CD4-positive, alpha-beta T cell treated with Interleukin-4 for 1 hour (primary cell): ENCODE results near the gene MRPS33.
A peak's percentile ranks its signal among the peaks of the same experiment; 100 is the strongest.
"Not testable (repeated sequence)": the region's sequence is repeated elsewhere in the genome, so short reads cannot be mapped to it uniquely, and the experiment has no call there.

Experiments
- DNase-seq, 2 donors: peaks; one replicate each; pipeline ENCODE4 v3.0.0-alpha.2; 2020 to 2022

The MRPS33 gene

GRCh38 chr7:141014524-141015395 is at the start of gene MRPS33:
Gene MRPS33, minus strand, starts transcription at chr7:141014952. Its CDS starts 4,319 bp downstream, at chr7:141010633.
- peak; percentile 97 for DNase-seq

- no peak for DNase-seq
These were observed 43.0 kb upstream of the MRPS33 start for GRCh38 chr7:141057788-141058187.

GRCh38 chr7:141055146-141055545 is 40.4 kb upstream of the MRPS33 start:
- no peak for DNase-seq

GRCh38 chr7:141053626-141054025 is 38.9 kb upstream of the MRPS33 start:
- DNase-seq: peak; percentile 63 to 83

- DNase-seq: no peak
These were observed 31.3 kb upstream of the MRPS33 start for GRCh38 chr7:141045842-141046620.

- DNase-seq: no peak
These were observed 30.5 kb upstream of the MRPS33 start for GRCh38 chr7:141045126-141045841.

GRCh38 chr7:141043616-141044015 is 28.9 kb upstream of the MRPS33 start:
- DNase-seq: no peak

GRCh38 chr7:141042222-141043193 is 27.8 kb upstream of the MRPS33 start:
- no peak for DNase-seq

GRCh38 chr7:141039376-141039775 is 24.6 kb upstream of the MRPS33 start:
- DNase-seq: no peak

- not testable (repeated sequence) for DNase-seq
These were observed 23.3 kb upstream of the MRPS33 start for GRCh38 chr7:141038100-141038499.

GRCh38 chr7:141032539-141033323 is 18.0 kb upstream of the MRPS33 start:
- DNase-seq: not testable (repeated sequence)

- no peak for DNase-seq
These were observed 14.0 kb upstream of the MRPS33 start for GRCh38 chr7:141028767-141029166.

GRCh38 chr7:141027043-141027442 is 12.3 kb upstream of the MRPS33 start:
- DNase-seq: no peak

GRCh38 chr7:141024668-141025067 is 9.9 kb upstream of the MRPS33 start:
- DNase-seq: no peak

- DNase-seq: peak in 1 of 2 donors; percentile 45
These were observed 8.5 kb upstream of the MRPS33 start for GRCh38 chr7:141023295-141023694.

GRCh38 chr7:141017555-141017954 is 2.8 kb upstream of the MRPS33 start:
- no peak for DNase-seq

- DNase-seq: no peak
These were observed 1.6 kb upstream of the MRPS33 start for GRCh38 chr7:141016349-141016748.

- DNase-seq: no peak
These were observed 628 bp downstream of the MRPS33 start for GRCh38 chr7:141014125-141014523.

- DNase-seq: peak in 1 of 2 donors; percentile 36
These were observed 1.4 kb downstream of the MRPS33 start for GRCh38 chr7:141013345-141013715.

GRCh38 chr7:141012696-141013344 is 1.9 kb downstream of the MRPS33 start:
- DNase-seq: no peak
